ENCODE data around the gene AMACR. TPM values are rescaled to one million over a fixed set of nuclear protein-coding genes. Genes with fewer than 3 reads are reported as not detected.
A peak's percentile ranks its signal among the peaks of the same experiment; 100 is the strongest.

Gene AMACR
- total and polyA plus RNA-seq, 2 of the 13 experiments (the other 11 are each of a cell fraction or from before 2014, with no cell fraction given), result 8.9 to 19.7 TPM

- TF ChIP-seq ELF1 (CRISPR knock-in tag; IDR thresholded peaks at IDR 0.05) (no peak), MAX (IDR thresholded peaks at IDR 0.05) (no peak), ZNF619 (CRISPR knock-in tag; IDR thresholded peaks at IDR 0.05) (no peak), ZNF879 (CRISPR knock-in tag; IDR thresholded peaks at IDR 0.05) (no peak), BCLAF1 (IDR thresholded peaks at IDR 0.05) (no peak), ARID3A (IDR thresholded peaks at IDR 0.05; ENCODE audit: low read depth, low read length) (no peak), ZNF629 (CRISPR knock-in tag; conservative IDR thresholded peaks at IDR 0.05) (no peak), MTA3 (CRISPR knock-in tag; IDR thresholded peaks at IDR 0.05) (no peak), MED8 (CRISPR knock-in tag; IDR thresholded peaks at IDR 0.05; ENCODE audit: insufficient replicate concordance) (no peak), NCOA5 (CRISPR knock-in tag; IDR thresholded peaks at IDR 0.05) (no peak), SIN3A (IDR thresholded peaks at IDR 0.05; ENCODE audit: borderline replicate concordance, low read depth, low read length) (no peak), ARHGAP35 (CRISPR knock-in tag; IDR thresholded peaks at IDR 0.05; ENCODE audit: borderline replicate concordance) (no peak), PAXIP1 (CRISPR knock-in tag; conservative IDR thresholded peaks at IDR 0.05) (peak; percentile 52; the same call in 1 of the 2 replicates), SOX6 (IDR thresholded peaks at IDR 0.05) (no peak), SOX6 (CRISPR knock-in tag; IDR thresholded peaks at IDR 0.05) (peak; percentile 19; the same call in 1 of the 2 replicates), KAT8 (CRISPR knock-in tag; IDR thresholded peaks at IDR 0.05) (no peak), PATZ1 (CRISPR knock-in tag; IDR thresholded peaks at IDR 0.05) (no peak), HDAC6 (IDR thresholded peaks at IDR 0.05; ENCODE audit: low read depth, low read length) (no peak), FOXA3 (CRISPR knock-in tag; IDR thresholded peaks at IDR 0.05) (peak; percentile 27), ZNF614 (CRISPR knock-in tag; IDR thresholded peaks at IDR 0.05; ENCODE audit: borderline replicate concordance) (no peak), ZMAT5 (CRISPR knock-in tag; IDR thresholded peaks at IDR 0.05; ENCODE audit: borderline replicate concordance, low read depth) (no peak)
Measured at GRCh38 chr5:33992864-33993263, 15.0 kb downstream of the AMACR start (continued).
